GM10266 (cell line): Measurements from ENCODE around the gene PRSS33.

Source experiments
- DNase-seq: peaks from one replicate; pipeline ENCODE4 v3.0.0; 2012; ENCODE audit errors: extremely low spot score
- CTCF ChIP-seq: IDR thresholded peaks from 2 replicates; pipeline ENCODE4 v1.5.1; 2012; ENCODE audit warnings: mild to moderate bottlenecking, low read depth; ENCODE audit not compliant: control insufficient read depth, insufficient read depth; ENCODE audit errors: missing control alignments

PRSS33 gene

GRCh38 chr16:2784358-2785100 lies 2.8 kb downstream of the PRSS33 start:
- no peak for TF ChIP-seq CTCF
- no peak for DNase-seq

GRCh38 chr16:2783581-2784357 lies 3.6 kb downstream of the PRSS33 start:
- TF ChIP-seq CTCF = no peak

GRCh38 chr16:2782583-2783351 lies 4.6 kb downstream of the PRSS33 start:
- TF ChIP-seq CTCF = no peak
- DNase-seq = no peak

More at GRCh38 chr16:2783581-2784357, 3.6 kb downstream of the PRSS33 start:
- no peak for DNase-seq

GRCh38 chr16:2779978-2780898 lies 7.1 kb downstream of the PRSS33 start:
- no peak for TF ChIP-seq CTCF
- no peak for DNase-seq

- no peak for TF ChIP-seq CTCF
- DNase-seq = no peak
These were observed 8.0 kb downstream of the PRSS33 start for GRCh38 chr16:2779151-2779920.

- no peak for DNase-seq
- no peak for TF ChIP-seq CTCF
These were observed 8.8 kb downstream of the PRSS33 start for GRCh38 chr16:2778630-2778958.
